Type B pancreatic cell (in vitro differentiated cells): ENCODE measurements around the gene UBAP2. TPM values are rescaled to one million over a fixed set of nuclear protein-coding genes. Genes with fewer than 3 reads are reported as not detected.

Experiments used
- DNase-seq: peaks from one replicate; pipeline ENCODE4 v3.0.0; 2021; ENCODE audit warnings: mixed read lengths; ENCODE audit not compliant: unreplicated experiment; ENCODE audit errors: extremely low spot score
- H3K27ac Mint-ChIP-seq: 2 replicates; pipeline ENCODE4 v1.8.0; 2021; ENCODE audit warnings: mild to moderate bottlenecking, mixed read lengths
- H3K27me3 Mint-ChIP-seq: 2 replicates; pipeline ENCODE4 v1.8.0; 2021; ENCODE audit warnings: mixed read lengths
- H3K36me3 Mint-ChIP-seq: 2 replicates; pipeline ENCODE4 v1.8.0; 2021; ENCODE audit warnings: mixed read lengths
- H3K4me1 Mint-ChIP-seq: one replicate; pipeline ENCODE4 v1.8.0; 2021; ENCODE audit warnings: mixed read lengths; ENCODE audit not compliant: unreplicated experiment
- H3K4me3 Mint-ChIP-seq: 2 replicates; pipeline ENCODE4 v1.8.0; 2021; ENCODE audit warnings: mild to moderate bottlenecking, mixed read lengths
- H3K9me3 Mint-ChIP-seq: 2 replicates; pipeline ENCODE4 v1.8.0; 2021; ENCODE audit warnings: mixed read lengths
- total RNA-seq: library from RNA; stranded (reverse); gene quantifications from 2 replicates; pipeline ENCODE4 v1.2.1, GENCODE V29; 2021; ENCODE audit warnings: low replicate concordance
- TF ChIP-seq, protein P1 (sequence below): fragments of 200-600 bp; sonication (generic); conservative IDR thresholded peaks from 2 replicates; pipeline ENCODE4 v1.5.0; 2021; ENCODE audit warnings: antibody characterized with exemption, mild to moderate bottlenecking

UBAP2 gene
- total RNA-seq, 1 donor from 2014 or later, result 55.8 TPM

DNA sequence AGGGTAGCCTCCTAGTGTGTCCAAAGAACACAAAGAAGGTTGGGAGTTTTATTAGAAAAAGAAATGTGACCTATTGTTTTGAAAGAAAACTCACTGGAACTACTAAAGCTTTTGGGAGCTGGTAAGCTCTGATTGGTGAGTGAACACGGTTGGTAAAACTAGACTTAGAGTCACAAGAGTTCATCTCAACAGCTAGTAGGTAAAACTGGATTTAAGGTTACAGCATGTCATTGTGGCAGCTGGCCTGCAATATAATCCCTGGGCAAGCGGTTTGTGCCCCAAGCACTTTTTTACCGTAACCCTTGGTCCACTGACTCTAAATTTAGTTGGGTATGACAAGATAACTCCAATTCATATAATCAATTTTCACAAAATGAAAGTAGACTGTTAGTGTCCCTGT lies 47.4 kb downstream of the UBAP2 start:
- Mint-ChIP-seq H3K4me1 (no peaks in the 10 kb centered on the region), H3K36me3 (peaks cover 15% of the 10 kb centered on the region), H3K4me3 (no peak overlapping the region), H3K27me3 (no peaks in the 10 kb centered on the region), H3K9me3 (no peaks in the 10 kb centered on the region), H3K27ac (no peak overlapping the region)
- DNase-seq, result no peak
- TF ChIP-seq, protein P1, sequence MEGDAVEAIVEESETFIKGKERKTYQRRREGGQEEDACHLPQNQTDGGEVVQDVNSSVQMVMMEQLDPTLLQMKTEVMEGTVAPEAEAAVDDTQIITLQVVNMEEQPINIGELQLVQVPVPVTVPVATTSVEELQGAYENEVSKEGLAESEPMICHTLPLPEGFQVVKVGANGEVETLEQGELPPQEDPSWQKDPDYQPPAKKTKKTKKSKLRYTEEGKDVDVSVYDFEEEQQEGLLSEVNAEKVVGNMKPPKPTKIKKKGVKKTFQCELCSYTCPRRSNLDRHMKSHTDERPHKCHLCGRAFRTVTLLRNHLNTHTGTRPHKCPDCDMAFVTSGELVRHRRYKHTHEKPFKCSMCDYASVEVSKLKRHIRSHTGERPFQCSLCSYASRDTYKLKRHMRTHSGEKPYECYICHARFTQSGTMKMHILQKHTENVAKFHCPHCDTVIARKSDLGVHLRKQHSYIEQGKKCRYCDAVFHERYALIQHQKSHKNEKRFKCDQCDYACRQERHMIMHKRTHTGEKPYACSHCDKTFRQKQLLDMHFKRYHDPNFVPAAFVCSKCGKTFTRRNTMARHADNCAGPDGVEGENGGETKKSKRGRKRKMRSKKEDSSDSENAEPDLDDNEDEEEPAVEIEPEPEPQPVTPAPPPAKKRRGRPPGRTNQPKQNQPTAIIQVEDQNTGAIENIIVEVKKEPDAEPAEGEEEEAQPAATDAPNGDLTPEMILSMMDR, result no peak

DNA sequence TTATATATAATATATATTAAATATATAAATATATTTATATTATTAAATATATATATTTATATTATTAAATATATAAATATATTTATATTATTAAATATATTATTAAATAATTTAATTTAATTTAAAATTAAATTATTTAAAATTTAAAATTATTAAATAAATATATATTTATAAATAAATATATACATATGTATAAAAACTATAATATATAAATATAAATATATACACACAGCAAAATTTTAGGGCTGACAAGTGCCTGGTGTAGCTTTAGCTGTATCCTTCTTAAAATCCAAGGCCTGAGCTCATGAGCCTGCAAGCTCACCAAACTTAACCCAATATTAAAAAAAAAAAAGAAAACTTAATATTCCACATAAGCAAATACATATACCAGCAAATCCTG lies 53.2 kb downstream of the UBAP2 start:
- Mint-ChIP-seq H3K27ac (no peak overlapping the region), H3K4me3 (no peak overlapping the region), H3K9me3 (no peaks in the 10 kb centered on the region), H3K27me3 (no peaks in the 10 kb centered on the region), H3K4me1 (no peaks in the 10 kb centered on the region), H3K36me3 (peaks cover 18% of the 10 kb centered on the region)
- TF ChIP-seq, protein P1, result no peak
- no peak for DNase-seq

DNA sequence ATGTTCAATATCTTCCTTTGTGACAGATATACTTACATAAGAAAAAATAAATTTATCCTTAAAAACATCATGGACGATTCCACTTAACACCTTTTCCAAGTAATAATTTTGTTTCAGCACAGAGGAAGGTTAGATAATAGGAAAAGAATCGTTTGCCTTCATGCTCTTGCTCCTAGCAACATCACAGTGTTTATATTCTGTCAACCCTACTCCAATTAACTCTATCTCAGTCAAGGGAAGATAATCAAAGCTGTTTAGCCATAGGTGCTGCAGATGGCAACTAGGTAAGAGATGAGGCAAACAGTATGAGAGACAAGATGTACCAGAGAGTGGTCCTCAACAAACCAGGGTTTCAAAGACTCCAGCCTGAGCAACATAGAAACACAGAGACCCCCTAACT lies 55.6 kb downstream of the UBAP2 start:
- H3K4me3 Mint-ChIP-seq, result no peak overlapping the region
- no peaks in the 10 kb centered on the region for H3K4me1 Mint-ChIP-seq
- DNase-seq, result no peak
- H3K36me3 Mint-ChIP-seq, result peaks cover 26% of the 10 kb centered on the region
- TF ChIP-seq, protein P1, result no peak
- no peak overlapping the region for H3K27ac Mint-ChIP-seq
- no peaks in the 10 kb centered on the region for H3K27me3 Mint-ChIP-seq
- no peaks in the 10 kb centered on the region for H3K9me3 Mint-ChIP-seq

DNA sequence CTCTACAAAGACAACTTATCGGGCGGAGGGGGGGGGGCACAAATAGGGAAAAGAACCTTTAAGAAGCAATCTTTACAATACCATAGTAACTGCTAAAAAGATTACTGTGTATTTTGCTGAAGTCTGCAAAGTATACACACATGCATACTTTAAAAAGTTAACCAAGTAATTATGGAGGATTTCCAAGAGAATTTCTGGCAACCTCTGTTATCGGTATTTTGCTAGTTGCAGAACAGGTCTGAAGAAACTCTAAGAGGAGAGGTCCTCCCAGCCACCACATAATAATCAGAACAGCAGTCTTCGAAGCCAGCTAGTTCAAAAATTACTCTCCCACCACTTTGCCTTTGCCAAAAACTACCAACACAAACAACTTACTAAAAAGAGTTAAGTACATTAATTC lies 56.1 kb downstream of the UBAP2 start:
- Mint-ChIP-seq H3K4me1 (no peaks in the 10 kb centered on the region), H3K4me3 (no peak overlapping the region), H3K36me3 (peaks cover 26% of the 10 kb centered on the region), H3K9me3 (no peaks in the 10 kb centered on the region), H3K27ac (no peak overlapping the region), H3K27me3 (no peaks in the 10 kb centered on the region)
- TF ChIP-seq, protein P1, result no peak
- DNase-seq, result no peak

DNA sequence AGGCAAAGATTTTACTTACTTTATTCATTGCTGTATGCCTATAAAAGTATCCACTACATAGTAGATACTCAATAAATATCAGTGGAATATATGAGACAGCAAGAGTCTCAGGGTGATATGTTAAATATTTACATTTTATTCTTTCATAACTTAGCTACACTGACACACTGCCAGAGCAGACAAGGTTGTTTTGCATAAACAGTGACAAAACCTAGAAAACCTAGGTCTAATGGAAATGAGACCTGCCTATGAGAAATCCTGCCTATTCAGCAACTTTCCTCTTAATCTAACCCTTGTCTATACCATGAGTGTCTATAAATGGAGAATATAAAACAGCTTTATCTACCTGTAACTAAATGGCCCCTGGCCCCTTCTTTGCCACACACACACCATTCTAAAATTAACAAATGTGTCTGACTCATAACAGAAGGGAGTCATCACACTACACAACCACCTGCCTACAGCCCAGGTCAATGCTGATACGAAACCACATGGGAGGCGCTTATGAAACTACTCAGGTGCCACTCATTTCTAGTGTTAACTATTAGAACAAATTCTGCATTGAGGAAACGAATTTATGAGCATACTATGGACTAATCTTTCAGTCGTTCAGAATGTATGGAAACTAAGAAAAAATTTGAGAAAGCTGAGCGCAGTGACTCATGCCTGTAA lies 60.3 kb downstream of the UBAP2 start:
- no peak for DNase-seq
- H3K36me3 Mint-ChIP-seq, result peaks cover 28% of the 10 kb centered on the region
- TF ChIP-seq, protein P1, result no peak
- H3K4me3 Mint-ChIP-seq, result no peak overlapping the region
- H3K4me1 Mint-ChIP-seq, result no peaks in the 10 kb centered on the region
- H3K27me3 Mint-ChIP-seq, result no peaks in the 10 kb centered on the region
- H3K9me3 Mint-ChIP-seq, result no peaks in the 10 kb centered on the region
- H3K27ac Mint-ChIP-seq, result no peak overlapping the region
